ENCODE results near the gene NOTCH4.
"Not testable (repeated sequence)": the region's sequence is repeated elsewhere in the genome, so short reads cannot be mapped to it uniquely, and the experiment has no call there.

NOTCH4 gene

DNA sequence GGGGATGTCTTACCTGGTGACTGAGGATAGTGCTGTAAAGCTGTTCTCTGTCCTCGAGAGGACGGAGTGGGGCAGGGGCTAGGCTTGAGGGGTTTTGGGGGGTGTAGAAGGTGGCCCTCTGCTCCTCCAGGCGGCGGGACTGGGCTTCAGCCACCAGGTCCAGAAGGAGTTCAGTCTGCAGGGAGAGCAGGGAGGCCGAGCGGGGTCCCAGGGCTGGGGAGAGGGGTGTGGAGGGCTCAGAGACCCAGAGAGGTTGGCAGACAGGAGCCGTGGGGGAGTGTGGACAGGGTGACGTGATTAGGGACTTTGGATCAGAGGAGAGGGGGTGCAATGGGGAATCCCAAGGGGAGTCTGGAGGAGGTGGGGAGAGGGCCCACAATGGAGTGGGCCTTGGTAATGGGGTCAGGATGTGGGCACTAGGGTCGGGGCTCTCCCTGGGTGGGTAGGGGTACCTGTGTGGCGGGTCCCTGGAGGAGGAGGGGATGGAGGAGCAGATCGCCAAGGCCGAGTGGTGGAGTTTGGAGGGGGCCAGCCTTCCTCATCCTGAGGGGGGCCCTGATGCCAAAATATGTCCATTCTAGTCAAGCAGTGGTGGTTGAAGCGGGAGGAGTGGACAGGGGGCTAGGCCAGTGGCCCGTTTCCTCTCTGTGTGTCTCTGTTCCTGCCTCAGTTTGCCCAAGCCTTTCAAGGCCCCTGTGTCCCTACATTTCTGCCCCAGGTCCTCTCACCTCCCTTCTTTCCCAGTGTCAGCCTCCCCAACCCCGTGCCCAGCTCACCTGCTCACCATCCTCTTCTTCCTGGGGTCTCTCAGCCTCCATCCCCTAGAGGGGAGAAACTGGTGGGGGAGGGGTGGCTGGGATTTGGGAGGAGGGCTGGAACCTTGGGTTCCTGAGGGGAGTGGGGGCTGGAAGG, 31.9 kb downstream of the NOTCH4 start:
- no peak for DNase-seq

DNA sequence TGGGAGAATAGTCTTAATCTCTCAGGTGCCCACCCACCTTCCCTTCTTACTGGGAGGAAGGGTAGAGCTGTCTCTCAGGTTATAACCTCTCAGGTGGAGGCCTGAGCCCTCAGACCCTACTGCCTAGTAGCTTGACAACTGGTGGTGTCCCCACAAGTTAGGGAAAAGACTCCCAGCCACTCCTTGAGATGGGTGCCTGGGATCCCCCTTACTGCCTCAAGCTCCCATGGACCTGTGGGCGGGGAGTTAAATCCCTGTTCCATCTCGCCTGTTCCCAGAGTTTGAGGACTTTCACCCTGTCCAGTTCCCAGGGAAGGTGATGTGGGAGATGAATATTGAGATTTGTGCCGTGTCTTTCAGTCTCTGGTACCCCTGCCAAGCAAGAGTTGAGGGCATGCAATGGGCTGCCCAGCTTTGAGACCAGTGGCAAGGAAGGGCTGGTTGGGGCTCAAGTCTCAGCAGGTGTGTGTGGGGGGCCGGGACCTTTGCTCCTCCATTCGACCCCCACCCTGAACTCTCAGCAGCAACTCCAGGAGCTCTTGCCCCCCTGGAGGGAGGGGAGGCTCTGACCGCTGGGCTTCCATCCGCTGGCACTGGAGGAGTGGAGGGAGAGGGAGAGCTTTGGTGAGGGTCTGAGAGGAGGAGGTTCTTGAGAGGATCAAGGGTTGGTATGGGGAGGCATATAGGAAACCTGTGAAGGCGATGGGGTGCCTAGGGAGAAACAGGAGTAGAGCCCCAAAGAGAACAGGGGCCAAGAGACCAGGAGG, 32.8 kb downstream of the NOTCH4 start:
- no peak for DNase-seq

DNA sequence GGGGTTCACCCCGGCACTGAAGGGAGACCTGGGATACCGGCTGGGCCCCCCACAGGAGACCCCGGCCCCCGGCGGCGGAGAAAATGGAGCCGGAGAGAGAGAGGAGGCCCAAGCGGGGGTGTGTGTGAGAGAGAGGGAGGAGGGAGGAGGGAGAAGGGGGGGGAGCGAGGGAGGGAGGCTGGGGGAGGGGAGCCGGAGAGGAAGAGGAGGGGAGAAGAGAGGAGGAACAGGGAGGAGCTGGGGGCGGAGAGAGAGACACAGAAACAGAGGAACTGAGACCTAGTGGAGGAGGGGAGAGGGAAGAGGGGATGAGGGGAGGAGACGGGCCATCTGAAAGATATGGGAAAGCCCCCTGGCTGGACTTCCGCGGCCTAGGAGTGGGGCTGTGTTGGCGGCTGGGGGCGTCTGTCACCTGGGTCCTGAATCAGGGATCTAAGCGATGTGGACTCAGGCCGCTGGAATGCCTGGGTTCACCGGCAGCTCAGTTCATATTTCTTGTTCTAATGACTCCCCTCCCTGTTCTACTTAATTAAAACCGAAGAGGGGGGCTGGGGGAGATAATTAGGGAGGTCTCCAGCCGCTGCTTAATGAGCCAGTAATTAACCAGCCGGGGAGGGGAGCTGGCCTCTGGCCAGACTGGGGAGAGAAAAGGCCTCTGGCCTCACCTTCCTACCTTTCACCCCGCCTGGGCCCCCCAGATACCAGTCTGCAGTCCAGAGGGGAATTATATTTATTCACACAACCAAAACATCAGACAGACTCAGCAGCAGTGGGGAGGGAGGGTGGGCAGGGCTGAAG, 33.6 kb downstream of the NOTCH4 start, which contains the start of gene PBX2:
Gene PBX2, minus strand, starts transcription at position 149 of the 798 bp plus-strand sequence. CDS start 287 bp downstream, outside the sequence.
- DNase-seq, result peak; percentile 88

DNA sequence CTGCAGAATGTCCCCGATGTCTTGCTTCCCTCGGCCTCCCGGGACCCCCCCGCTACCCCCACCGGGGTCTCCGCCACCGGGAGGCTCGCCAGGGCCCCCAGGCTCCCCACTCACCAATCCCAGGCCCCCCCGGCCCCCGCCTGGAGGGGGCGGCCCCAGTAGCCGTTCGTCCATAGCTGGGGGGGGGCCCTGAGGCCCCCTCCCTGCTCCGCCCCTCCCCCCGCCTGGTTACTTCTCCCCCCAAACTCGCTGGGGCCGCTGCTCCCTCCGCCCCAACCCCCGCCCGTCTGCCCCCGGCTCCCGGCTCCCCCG, 34.2 kb downstream of the NOTCH4 start:
- DNase-seq, result no peak

DNA sequence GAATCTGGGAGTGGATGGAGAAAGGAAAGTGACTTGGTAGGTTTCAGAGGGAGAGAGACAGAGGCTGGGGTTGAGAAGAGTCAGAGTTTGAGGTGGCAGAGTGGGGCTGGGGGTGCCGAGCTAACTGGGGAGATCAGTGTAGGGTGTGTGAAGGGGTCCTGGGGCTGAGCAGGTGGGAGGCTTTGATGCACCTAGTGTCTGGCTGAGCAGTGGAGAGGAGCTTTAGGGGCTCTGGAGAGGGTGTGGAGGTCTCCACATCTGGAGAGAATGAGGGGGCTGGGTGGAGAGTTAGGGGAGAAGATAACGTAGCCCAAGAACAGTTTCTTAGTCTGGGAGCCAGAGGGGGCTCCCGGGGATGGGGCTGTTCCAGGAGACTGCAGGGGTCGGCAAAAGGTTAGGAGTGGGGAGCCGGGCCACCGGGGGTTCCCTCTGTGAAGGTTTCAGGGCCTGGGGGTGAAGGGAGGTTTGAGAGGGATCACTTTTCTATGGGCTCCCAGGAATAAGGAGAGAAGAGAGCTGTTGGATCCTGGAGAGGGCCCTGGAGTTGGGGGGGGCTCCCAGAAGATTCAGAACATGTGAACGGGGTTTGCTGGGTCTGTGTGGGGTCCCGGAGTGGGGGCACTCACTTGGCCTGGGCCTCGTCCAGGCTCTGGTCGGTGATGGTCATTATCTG, 34.7 kb downstream of the NOTCH4 start:
- DNase-seq, result no peak

DNA sequence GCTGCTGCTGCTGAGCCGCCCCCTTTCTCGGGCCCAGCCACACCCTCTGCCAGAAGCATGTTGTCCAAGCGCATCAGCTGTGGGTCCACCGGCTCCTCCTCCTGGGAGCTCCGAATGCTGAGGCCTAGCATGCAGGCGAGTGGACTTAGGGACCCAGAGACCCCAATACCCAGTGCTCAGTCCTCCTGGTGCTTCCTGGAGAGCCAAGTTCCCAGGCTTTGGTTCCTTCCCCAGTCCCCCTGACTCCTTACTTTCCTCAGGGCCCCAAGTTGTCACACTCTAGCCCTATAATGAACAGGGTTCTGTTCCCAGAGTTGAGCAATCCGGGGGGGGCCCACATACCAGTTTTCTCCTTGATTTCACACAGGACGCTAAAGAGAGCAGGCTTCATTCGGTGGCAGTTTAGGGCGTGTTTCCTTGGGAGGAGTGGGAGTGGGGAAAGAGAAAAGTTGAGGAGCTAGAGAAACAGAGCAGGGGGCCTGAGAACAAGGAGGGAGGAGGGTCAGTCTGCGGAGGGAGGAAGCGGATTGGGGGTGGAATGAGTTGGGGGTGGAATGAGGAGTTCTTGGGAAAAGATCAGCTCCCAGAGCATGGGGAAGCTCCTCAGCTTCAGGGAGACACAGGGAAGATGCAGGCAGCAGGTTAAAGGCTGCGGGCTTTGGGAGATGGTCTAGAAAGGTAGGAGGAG, 35.3 kb downstream of the NOTCH4 start:
- no peak for DNase-seq

DNA sequence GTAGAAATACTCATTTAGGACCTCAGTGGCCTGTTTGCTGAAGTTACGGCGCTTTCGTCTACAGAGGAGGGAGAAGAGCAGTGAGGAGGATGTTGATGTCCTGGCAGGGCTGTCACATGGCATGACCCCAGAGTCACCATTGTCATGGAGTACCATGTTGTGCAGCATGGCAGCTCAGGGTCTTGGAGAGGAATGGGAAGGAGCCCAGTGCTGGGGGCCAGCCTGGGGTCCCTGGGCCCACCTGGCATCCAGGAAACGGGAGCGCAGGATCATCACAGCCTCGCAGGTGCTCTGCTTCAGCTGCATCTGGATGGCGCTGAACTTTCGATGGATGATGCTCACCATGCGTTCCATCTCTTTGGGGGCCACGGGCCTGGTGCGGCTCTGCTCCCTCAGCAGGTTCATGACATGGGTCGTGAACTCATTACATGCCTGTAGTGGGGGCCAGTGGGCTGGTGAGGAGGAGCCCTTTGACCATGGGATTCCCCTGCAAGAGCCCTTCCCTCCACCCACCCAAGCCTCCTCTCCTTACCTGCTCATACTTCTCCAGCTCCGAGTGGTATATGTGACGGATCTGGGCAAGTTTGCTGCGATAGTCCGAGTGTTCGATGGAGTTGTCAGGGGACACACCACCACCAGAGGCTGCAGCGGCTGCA, 36.0 kb downstream of the NOTCH4 start:
- DNase-seq, result not testable (repeated sequence)

DNA sequence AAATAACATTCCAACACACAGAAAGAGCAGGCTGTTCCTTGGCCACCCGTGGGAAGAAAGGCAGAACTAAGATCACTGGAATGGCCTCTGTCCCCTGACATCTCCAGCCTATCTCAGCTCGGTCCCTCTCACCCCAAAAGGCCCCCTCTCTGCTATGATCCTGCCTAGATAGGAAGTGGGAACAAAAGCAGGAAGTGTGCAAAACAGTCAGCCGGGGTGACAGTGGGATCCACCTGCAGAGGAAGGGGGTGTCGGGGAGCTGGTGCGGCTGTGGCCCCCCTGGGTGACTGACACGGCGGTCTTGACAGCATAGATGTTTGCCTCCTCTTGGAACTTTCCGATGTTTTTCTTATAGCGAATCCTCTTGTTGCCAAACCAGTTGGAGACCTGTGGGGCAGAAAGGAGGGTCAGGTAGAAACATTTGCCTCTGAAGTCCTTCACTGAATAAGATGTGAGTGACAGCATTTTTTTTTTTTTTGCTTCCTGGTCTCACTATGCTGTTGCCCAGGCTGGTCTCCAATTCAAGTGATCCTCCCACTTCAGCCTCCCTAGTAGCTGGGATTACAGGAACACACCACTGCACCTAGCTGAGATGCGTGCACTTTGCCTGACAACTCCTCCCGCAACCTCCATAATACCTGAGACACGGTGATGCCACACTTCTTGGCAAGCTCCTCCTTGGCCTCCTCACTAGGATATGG, 36.7 kb downstream of the NOTCH4 start:
- DNase-seq, result no peak

DNA sequence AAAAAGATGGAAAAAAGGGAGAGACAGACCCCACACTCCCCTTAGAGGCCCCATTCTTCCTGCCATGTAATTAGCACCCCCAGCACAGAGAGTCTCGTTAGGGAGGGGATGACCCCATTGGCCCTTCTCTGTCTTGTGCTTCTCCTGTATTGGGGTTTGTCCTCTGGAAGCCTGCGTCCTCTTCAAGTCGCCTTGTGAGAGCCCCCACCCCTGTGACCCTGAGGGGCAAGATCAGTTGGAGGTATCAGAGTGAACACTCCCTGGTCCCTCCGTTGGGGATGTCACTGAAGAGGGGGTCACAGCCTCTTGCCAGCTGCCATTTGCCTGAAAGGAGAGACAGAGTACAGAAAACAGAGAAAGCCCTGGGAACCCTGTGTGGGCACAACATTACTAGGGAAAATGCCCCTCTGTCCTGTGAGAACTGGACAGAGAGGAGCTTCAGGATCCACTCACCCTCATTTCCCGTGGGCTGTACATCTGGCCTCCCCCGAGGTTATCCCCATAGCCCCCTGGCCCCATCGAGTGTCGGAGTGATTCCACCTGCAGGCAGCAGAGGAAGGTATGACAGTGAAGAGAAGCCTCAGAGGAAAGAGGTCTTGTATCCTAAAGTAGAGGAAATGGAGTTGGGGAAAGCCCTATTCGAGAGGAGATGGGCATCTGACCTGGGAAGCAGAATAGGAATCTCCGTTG, 37.6 kb downstream of the NOTCH4 start:
- DNase-seq, result not testable (repeated sequence)

DNA sequence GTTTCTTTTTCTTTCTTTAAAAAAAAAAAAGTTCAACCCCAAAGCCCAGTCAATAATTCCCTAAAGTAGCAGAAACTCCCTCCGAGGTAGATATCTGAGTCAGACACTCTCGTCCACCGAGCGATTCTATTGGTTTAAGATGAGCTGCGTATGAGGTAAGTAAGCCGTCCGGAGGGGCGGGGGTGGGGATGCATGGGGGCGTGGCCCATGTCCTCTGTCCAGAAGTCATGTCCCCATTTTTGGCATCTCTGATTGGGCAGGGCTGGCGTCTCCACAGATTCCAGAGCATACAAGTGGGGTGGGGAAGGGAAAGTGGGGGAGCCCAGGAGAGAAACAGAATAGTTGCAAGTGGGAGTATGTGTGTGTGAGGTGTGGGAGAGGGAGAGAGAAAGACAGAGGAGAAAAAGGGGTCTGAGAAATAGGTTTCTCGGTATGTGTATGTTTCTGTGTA, 38.2 kb downstream of the NOTCH4 start:
- not testable (repeated sequence) for DNase-seq

DNA sequence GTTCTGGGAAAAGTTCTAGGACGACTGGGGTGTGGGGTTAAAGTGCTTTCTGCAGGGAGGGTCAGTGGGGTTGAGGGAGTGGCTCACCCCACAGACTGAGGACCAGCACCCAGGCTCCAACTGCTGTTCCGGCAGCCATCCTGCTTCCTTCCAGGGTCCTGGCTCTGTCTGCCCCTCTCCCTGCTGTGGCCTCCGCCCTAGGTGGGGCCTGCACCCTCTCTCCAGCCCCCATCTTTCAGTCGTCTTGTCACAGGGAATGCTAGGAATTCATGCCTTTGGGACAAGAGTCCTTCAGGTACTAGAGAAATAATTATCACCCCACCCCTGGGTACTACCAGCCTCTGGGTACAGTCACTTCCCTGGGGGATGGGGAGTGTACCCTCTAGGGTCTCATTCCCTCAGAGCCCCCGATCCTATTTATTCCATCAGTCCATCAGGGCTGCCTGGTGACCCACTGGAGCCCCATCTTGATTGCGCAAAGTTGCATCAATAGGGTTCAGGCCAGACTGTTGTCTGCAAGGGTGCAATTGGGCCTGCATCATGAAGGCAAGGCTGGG, 39.7 kb downstream of the NOTCH4 start, which contains the start of gene AGER:
Gene AGER, minus strand, starts transcription at position 170 of the 557 bp plus-strand sequence. Its CDS starts 31 bp downstream, at position 139.
- no peak for DNase-seq

DNA sequence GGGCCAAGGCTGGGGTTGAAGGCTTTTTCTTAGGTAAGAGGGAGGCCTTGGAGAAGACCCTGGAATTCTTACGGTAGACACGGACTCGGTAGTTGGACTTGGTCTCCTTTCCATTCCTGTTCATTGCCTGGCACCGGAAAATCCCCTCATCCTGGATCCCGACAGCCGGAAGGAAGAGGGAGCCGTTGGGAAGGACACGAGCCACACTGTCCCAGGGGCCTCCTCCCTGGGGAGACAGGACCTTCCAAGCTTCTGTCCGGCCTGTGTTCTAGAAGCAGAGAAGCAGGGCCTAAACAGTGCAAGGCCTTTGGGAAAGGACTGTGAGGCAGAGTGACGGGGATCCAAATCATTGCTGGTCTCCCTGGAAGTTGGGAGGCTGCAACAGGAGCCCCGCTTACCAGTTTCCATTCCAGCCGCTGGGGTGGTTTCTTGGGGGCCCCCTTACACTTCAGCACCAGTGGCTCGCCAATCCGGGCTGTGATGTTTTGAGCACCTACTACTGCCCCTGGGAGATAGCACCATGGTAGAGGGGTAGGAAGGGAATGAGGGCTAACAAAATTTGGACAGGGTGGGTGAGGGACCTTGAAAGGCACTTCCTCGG, 40.3 kb downstream of the NOTCH4 start:
- no peak for DNase-seq

DNA sequence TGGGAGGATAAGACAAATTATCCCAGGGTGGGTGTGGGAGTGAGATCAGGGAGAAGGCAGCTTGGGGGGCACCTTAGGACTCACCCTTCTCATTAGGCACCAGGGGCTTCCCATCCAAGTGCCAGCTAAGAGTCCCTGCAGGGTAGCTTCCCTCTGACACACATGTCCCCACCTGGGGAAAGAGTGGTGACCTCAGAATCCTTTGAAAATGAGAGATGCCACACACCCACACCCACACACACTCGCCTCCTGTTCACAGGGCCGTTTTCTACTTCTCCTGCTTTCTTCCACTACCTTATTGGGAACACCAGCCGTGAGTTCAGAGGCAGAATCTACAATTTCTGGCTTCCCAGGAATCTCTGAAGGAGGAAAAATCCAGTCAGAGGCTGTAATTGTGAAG, 40.8 kb downstream of the NOTCH4 start:
- no peak for DNase-seq

DNA sequence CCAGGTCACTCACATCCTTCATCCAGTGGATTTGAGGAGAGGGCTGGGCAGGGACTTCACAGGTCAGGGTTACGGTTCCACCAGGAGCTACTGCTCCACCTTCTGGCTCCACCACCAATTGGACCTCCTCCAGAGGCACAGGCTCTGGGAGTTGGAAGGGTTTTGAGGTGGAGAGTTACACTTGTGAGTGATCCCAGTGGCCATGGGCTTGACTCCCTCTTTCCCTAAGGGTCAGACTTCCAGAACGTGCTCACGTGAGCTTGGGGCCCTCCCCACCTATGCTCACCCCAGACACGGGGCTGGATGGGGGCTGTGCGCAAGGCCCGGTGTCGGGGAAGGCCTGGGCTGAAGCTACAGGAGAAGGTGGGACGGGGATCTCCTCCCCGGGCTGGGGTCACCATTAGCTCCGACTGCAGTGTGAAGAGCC, 41.3 kb downstream of the NOTCH4 start:
- DNase-seq, result no peak

DNA sequence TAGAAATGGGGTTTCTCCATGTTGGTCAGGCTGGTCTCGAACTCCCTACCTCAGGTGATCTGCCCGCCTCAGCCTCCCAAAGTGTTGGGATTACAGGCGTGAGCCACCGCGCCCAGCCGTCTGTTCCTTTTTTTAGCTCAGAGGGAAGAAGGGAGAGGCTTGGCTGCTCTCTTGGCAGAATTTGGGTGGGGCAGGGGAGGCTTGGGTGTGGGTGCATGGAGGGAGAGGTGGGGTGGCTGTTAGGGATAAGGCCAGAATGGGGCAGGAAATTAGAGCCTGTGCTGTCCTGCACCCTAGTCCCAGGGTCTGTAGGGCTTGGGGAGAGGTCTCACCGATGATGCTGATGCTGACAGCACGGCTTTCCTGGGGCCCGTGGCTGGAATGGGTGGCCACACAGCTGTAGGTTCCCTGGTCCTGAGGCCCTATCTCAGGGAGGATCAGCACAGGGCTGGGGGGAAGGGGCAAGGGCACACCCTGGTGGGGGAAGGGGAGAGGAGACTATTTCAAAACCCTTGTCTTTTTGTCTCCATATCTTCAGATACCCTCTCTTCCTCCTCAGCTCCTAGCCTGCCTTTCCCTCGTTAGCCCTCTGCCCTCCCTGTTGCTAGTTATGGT, 41.8 kb downstream of the NOTCH4 start:
- DNase-seq, result no peak

DNA sequence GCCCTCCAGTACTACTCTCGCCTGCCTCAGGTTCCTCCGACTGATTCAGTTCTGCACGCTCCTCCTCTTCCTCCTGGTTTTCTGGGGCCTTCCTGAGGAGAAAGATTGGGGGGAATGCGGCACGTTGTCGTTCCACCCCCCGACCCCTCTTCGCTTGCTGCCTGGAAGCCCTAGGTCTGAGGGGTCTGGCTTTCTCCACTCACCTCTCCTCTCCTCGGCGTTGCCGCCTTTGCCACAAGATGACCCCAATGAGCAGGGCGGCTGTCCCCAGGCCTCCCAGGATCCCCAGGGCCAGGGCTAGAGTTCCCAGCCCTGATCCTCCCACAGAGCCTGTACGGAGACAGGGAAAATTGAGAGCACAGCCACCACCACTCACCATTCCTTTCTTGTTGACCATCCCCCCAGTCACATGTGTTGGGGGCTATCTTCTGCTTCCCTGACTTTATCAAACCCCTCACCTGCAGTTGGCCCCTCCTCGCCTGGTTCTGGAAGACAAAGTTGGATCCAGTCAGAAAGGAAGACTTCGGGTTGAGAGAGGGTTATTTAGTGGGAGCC, 42.6 kb downstream of the NOTCH4 start:
- DNase-seq, result no peak

DNA sequence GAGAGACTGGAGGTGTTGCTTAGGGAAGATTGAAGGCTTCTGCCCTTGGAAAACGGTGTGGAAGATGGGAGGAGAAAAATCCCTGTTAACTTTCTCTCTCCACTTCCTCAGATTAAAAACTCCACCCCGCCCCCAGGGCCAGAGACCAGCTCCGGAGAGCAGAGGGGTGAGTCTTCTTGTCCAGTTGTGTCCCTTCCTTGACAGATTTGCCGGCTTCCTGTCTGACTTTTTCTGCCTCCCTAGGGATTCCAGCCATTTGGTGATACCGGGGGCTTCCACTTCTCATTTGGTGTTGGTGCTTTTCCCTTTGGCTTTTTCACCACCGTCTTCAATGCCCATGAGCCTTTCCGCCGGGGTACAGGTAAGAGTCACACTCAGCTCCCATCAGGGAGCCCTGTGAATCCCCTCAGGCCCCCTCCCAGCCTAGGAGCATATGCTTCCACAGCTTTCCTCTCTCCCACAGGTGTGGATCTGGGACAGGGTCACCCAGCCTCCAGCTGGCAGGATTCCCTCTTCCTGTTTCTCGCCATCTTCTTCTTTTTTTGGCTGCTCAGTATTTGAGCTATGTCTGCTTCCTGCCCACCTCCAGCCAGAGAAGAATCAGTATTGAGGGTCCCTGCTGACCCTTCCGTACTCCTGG, 44.0 kb downstream of the NOTCH4 start:
- DNase-seq, result no peak
